HCT116 (cell line): ENCODE data around the gene GRIN2C. TPM values are rescaled to one million over a fixed set of nuclear protein-coding genes. Genes with fewer than 3 reads are reported as not detected.
A peak's percentile ranks its signal among the peaks of the same experiment; 100 is the strongest.

Experiments
- ATAC-seq: fragments of 200-7000 bp; cut with Tn5 transposase; 2 replicates; pipeline ENCODE4 v1.9.1; 2020; ENCODE audit warnings: mild to moderate bottlenecking, moderate library complexity
- BruUV-seq: library from RNA; stranded (reverse); fragments of 400-500 nt; replicated peaks from 2 replicates; lab custom pipeline; 2021; lab: Mats Ljungman, UMichigan
- CTCF ChIA-PET: fragments of 300-600 bp; sonication (Branson Sonifier 250); formaldehyde crosslinking; loops from one replicate; lab custom pipeline; 2021; ENCODE audit warnings: antibody characterized with exemption; lab: Charles Lee
- POLR2A ChIA-PET: fragments of 300-600, 350-600 bp; sonication (Branson Sonifier 250); formaldehyde crosslinking; loops from one replicate; lab custom pipeline; 2021; ENCODE audit warnings: antibody characterized with exemption; lab: Charles Lee
- RAD21 ChIA-PET, 2 experiments: fragments of 300-600 bp; sonication (Branson Sonifier 250); formaldehyde crosslinking; loops; one replicate each; lab custom pipeline; 2023; ENCODE audit warnings: low total read pairs in 2 of 2; ENCODE audit not compliant: uncharacterized antibody in 2 of 2, unreplicated experiment in 2 of 2, low non-redundant PET in 1 of 2; lab: Charles Lee
- DNase-seq: peaks from one replicate; pipeline ENCODE4 v3.0.0-alpha.2; 2010; ENCODE audit warnings: low read depth, low spot score
- H2AFZ ChIP-seq: fragments of 200-600 bp; shearing (Covaris generic), sonication (generic); 2 replicates; pipeline ENCODE4 v1.6.1; 2017; ENCODE audit warnings: low read depth, mixed run types, mixed read lengths, antibody characterized with exemption, low read length; ENCODE audit not compliant: poor library complexity, severe bottlenecking
- H3K27ac ChIP-seq: 2 replicates; pipeline ENCODE4 v1.5.1; 2012; ENCODE audit warnings: low read depth, low read length
- H3K27me3 ChIP-seq: fragments of 200-600 bp; sonication (generic); 2 replicates; pipeline ENCODE4 v1.6.1; 2016; ENCODE audit warnings: mixed run types, low read length, mixed read lengths; ENCODE audit not compliant: insufficient read depth
- H3K36me3 ChIP-seq, 2 experiments: fragments of 200-500 bp in 1 of 2; fragments of 200-600 bp in 1 of 2; sonication (Bioruptor generic) in 1 of 2; sonication (generic) in 1 of 2; 2 replicates each; pipeline versions ENCODE4 v1.5.1 to v1.6.1; 2014 to 2016; ENCODE audit warnings: low read length in 2 of 2, inconsistent platforms in 1 of 2, mixed read lengths in 1 of 2, mixed run types in 1 of 2; ENCODE audit not compliant: insufficient read depth in 2 of 2, control insufficient read depth in 1 of 2
- H3K4me1 ChIP-seq, 2 experiments: fragments of 200-600 bp in 1 of 2; sonication (generic) in 1 of 2; 2 replicates each; pipeline versions ENCODE4 v1.5.1 to v1.6.1; 2012 to 2017; ENCODE audit warnings: low read length in 2 of 2, inconsistent platforms in 1 of 2, mild to moderate bottlenecking in 1 of 2, mixed read lengths in 1 of 2, mixed run types in 1 of 2, moderate library complexity in 1 of 2; ENCODE audit not compliant: insufficient read depth in 2 of 2, control insufficient read depth in 1 of 2
- H3K4me2 ChIP-seq: fragments of 200-600 bp; sonication (generic); 2 replicates; pipeline ENCODE4 v1.6.1; 2017; ENCODE audit warnings: mixed run types, low read length, mixed read lengths
- H3K4me3 ChIP-seq, 2 experiments: fragments of 200-600 bp in 1 of 2; sonication (generic) in 1 of 2; replicated peaks in 1 of 2; 2 replicates each; pipeline ENCODE4 v1.5.1; 2011 to 2016; ENCODE audit warnings: low read length in 2 of 2, control low read depth in 1 of 2, low read depth in 1 of 2, mild to moderate bottlenecking in 1 of 2, mixed read lengths in 1 of 2, mixed run types in 1 of 2
- H3K79me2 ChIP-seq: fragments of 200-600 bp; sonication (generic); 2 replicates; pipeline ENCODE4 v1.6.1; 2017; ENCODE audit warnings: mild to moderate bottlenecking, mixed run types, low read length, moderate library complexity, mixed read lengths; ENCODE audit not compliant: insufficient read depth
- H3K9ac ChIP-seq: fragments of 200-600 bp; sonication (generic); 2 replicates; pipeline ENCODE4 v1.6.1; 2016; ENCODE audit warnings: low read length, mixed read lengths
- H3K9me2 ChIP-seq: fragments of 200-600 bp; sonication (generic), shearing (Covaris generic); 2 replicates; pipeline ENCODE4 v1.6.1; 2017; ENCODE audit warnings: mixed run types, mild to moderate bottlenecking, moderate library complexity; ENCODE audit not compliant: insufficient read depth
- H3K9me3 ChIP-seq, 2 experiments: fragments of 200-500 bp in 1 of 2; fragments of 200-600 bp in 1 of 2; sonication (Bioruptor generic) in 1 of 2; sonication (generic) in 1 of 2; 2 replicates each; pipeline ENCODE4 v1.6.1; 2014 to 2017; ENCODE audit warnings: low read length in 2 of 2, mixed read lengths in 2 of 2, inconsistent platforms in 1 of 2, low read depth in 1 of 2, mild to moderate bottlenecking in 1 of 2, mixed run types in 1 of 2, moderate library complexity in 1 of 2; ENCODE audit not compliant: control insufficient read depth in 1 of 2, insufficient read depth in 1 of 2
- H4K20me1 ChIP-seq: fragments of 200-600 bp; sonication (generic), shearing (Covaris generic); 2 replicates; pipeline ENCODE4 v1.6.1; 2017; ENCODE audit warnings: mixed run types, mild to moderate bottlenecking, moderate library complexity; ENCODE audit not compliant: insufficient read depth
- CBX3 ChIP-seq: IDR thresholded peaks from 2 replicates; pipeline ENCODE4 v1.6.1; 2012; ENCODE audit warnings: low read depth
- CEBPB ChIP-seq: IDR thresholded peaks from 2 replicates; pipeline ENCODE4 v1.6.1; 2012; ENCODE audit warnings: low read depth
- EZH2 ChIP-seq: fragments of 200-600 bp; sonication (generic); IDR thresholded peaks from 2 replicates; pipeline ENCODE4 v1.6.1; 2017; ENCODE audit warnings: antibody characterized with exemption, mixed run types
- JUND ChIP-seq: IDR thresholded peaks from 2 replicates; pipeline ENCODE4 v1.6.1; 2012
- POLR2A ChIP-seq: IDR thresholded peaks from 2 replicates; pipeline ENCODE4 v1.7.0; 2011; ENCODE audit warnings: borderline replicate concordance; ENCODE audit not compliant: insufficient read depth, insufficient read length; ENCODE audit errors: extremely low read depth
- POLR2AphosphoS5 ChIP-seq: IDR thresholded peaks from 2 replicates; pipeline ENCODE4 v1.6.1; 2011; ENCODE audit warnings: mild to moderate bottlenecking, low read depth, low read length, moderate library complexity
- SRF ChIP-seq: IDR thresholded peaks from 2 replicates; pipeline ENCODE4 v1.6.1; 2012; ENCODE audit warnings: low read depth
- ZNF274 ChIP-seq: fragments of 200-500 bp; sonication (Bioruptor generic); IDR thresholded peaks from 2 replicates; pipeline ENCODE4 v1.6.1; 2014; ENCODE audit warnings: mild to moderate bottlenecking, low read depth, low read length, inconsistent platforms
- intact Hi-C: fragments of 100-400 bp; cut with micrococcal nuclease; formaldehyde crosslinking; loops from 2 replicates; pipeline ENCODE4 v1.10.0; 2022
- total RNA-seq: library from RNA; stranded (reverse); gene quantifications from one replicate; pipeline ENCODE4 v1.2.1, GENCODE V29; 2021; ENCODE audit not compliant: unreplicated experiment
- TF ChIP-seq, protein P1 (sequence below): IDR thresholded peaks from 2 replicates; pipeline ENCODE4 v1.6.1; 2012; ENCODE audit warnings: low read depth
- TF ChIP-seq, protein P2 (sequence below): IDR thresholded peaks from 2 replicates; pipeline ENCODE4 v1.6.1; 2012

GRIN2C gene
- total RNA-seq, 1 experiment from 2014 or later = 2.2 TPM

DNA sequence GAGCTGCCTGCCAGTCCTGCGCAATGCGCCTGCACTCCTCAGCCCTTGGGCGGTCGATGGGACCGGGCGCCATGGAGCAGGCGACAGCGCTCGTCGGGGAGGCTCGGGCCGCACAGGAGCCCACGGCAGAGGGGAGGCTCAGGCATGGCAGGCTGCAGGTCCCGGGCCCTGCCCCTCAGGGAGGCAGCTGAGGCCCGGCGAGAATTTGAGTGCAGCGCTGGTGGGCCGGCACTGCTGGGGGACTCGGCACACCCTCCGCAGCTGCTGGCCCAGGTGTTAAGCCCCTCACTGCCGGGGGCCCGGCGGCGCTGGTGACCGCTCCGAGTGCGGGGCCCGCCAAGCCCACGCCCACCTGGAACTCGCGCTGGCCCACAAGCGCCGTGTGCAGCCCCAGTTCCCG lies 47.3 kb upstream of the GRIN2C start:
- ChIA-PET POLR2A (interaction anchor here (2.0 kb wide), 1 partner anchor 34 kb away, joined by 15 read pairs; the partner anchor contains the start of gene FDXR), CTCF (no interaction called here), RAD21 (no interaction called here)
- intact Hi-C loops = no loop called here
- no peaks in the 10 kb centered on the region for H3K36me3 ChIP-seq
- no peak overlapping the region for H3K9ac ChIP-seq
- TF ChIP-seq, protein P1, sequence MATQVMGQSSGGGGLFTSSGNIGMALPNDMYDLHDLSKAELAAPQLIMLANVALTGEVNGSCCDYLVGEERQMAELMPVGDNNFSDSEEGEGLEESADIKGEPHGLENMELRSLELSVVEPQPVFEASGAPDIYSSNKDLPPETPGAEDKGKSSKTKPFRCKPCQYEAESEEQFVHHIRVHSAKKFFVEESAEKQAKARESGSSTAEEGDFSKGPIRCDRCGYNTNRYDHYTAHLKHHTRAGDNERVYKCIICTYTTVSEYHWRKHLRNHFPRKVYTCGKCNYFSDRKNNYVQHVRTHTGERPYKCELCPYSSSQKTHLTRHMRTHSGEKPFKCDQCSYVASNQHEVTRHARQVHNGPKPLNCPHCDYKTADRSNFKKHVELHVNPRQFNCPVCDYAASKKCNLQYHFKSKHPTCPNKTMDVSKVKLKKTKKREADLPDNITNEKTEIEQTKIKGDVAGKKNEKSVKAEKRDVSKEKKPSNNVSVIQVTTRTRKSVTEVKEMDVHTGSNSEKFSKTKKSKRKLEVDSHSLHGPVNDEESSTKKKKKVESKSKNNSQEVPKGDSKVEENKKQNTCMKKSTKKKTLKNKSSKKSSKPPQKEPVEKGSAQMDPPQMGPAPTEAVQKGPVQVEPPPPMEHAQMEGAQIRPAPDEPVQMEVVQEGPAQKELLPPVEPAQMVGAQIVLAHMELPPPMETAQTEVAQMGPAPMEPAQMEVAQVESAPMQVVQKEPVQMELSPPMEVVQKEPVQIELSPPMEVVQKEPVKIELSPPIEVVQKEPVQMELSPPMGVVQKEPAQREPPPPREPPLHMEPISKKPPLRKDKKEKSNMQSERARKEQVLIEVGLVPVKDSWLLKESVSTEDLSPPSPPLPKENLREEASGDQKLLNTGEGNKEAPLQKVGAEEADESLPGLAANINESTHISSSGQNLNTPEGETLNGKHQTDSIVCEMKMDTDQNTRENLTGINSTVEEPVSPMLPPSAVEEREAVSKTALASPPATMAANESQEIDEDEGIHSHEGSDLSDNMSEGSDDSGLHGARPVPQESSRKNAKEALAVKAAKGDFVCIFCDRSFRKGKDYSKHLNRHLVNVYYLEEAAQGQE = no peak
- no peak for TF ChIP-seq SRF
- no peak for TF ChIP-seq CBX3
- no peak for TF ChIP-seq ZNF274
- no peak for TF ChIP-seq EZH2
- TF ChIP-seq POLR2A = no peak
- TF ChIP-seq, protein P2, sequence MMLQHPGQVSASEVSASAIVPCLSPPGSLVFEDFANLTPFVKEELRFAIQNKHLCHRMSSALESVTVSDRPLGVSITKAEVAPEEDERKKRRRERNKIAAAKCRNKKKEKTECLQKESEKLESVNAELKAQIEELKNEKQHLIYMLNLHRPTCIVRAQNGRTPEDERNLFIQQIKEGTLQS = no peak
- no peak for TF ChIP-seq JUND
- TF ChIP-seq CEBPB = no peak
- TF ChIP-seq POLR2AphosphoS5 = no peak
- ATAC-seq = no peak
- DNase-seq = no peak
- no peaks in the 10 kb centered on the region for H3K79me2 ChIP-seq
- peak overlapping the region; percentile 29; the same call in 1 of the 2 replicates for H3K27ac ChIP-seq
- BruUV-seq = no TSS peak
- H4K20me1 ChIP-seq = no peaks in the 10 kb centered on the region
- no peaks in the 10 kb centered on the region for H3K9me2 ChIP-seq
- peaks cover 3 to 30% of the 10 kb centered on the region in 2 experiments for H3K4me1 ChIP-seq
- no peak overlapping the region for H2AFZ ChIP-seq
- H3K4me3 ChIP-seq = no peak overlapping the region
- no peak overlapping the region for H3K4me2 ChIP-seq
- no peaks in the 10 kb centered on the region for H3K27me3 ChIP-seq
- H3K9me3 ChIP-seq = no peaks in the 10 kb centered on the region
